GM19238 (cell line): ENCODE measurements around the gene CAPZA1.
A peak's percentile ranks its signal among the peaks of the same experiment; 100 is the strongest.

Experiments used
- DNase-seq: peaks from one replicate; pipeline ENCODE4 v3.0.0; 2011; ENCODE audit warnings: low spot score; ENCODE audit not compliant: insufficient read length

Gene CAPZA1

GRCh38 chr1:112700290-112701226 is 80.9 kb downstream of the CAPZA1 start:
- peak; percentile 66 for DNase-seq

- no peak for DNase-seq
These were observed 81.8 kb downstream of the CAPZA1 start for GRCh38 chr1:112701227-112702066.

GRCh38 chr1:112702067-112702395 is 82.4 kb downstream of the CAPZA1 start:
- DNase-seq = no peak

GRCh38 chr1:112702420-112703261 is 83.0 kb downstream of the CAPZA1 start:
- DNase-seq = no peak

GRCh38 chr1:112703706-112704105 is 84.1 kb downstream of the CAPZA1 start:
- no peak for DNase-seq

GRCh38 chr1:112704391-112704933 is 84.8 kb downstream of the CAPZA1 start:
- DNase-seq = no peak

- peak; percentile 94 for DNase-seq
These were observed 85.4 kb downstream of the CAPZA1 start for GRCh38 chr1:112704934-112705627.

- DNase-seq = peak; percentile 88
These were observed 87.0 kb downstream of the CAPZA1 start, which contains the start of gene RHOC for GRCh38 chr1:112706505-112707220. RHOC (minus strand) TSS chr1:112707127; CDS start chr1:112703799, 3,328 bp downstream.

- peak; percentile 85 for DNase-seq
These were observed 87.8 kb downstream of the CAPZA1 start for GRCh38 chr1:112707221-112708001.

- no peak for DNase-seq
These were observed 88.4 kb downstream of the CAPZA1 start for GRCh38 chr1:112708002-112708448.

- no peak for DNase-seq
These were observed 88.9 kb downstream of the CAPZA1 start for GRCh38 chr1:112708489-112708888.

GRCh38 chr1:112710159-112710558 is 90.5 kb downstream of the CAPZA1 start:
- no peak for DNase-seq

- DNase-seq = no peak
These were observed 91.0 kb downstream of the CAPZA1 start for GRCh38 chr1:112710586-112710985.

GRCh38 chr1:112711041-112711440 is 91.4 kb downstream of the CAPZA1 start:
- DNase-seq = no peak

- no peak for DNase-seq
These were observed 92.0 kb downstream of the CAPZA1 start for GRCh38 chr1:112711670-112712069.

GRCh38 chr1:112712191-112712590 is 92.6 kb downstream of the CAPZA1 start:
- DNase-seq = no peak

GRCh38 chr1:112712701-112713128 is 93.1 kb downstream of the CAPZA1 start:
- DNase-seq = no peak

- DNase-seq = peak; percentile 62
These were observed 94.1 kb downstream of the CAPZA1 start for GRCh38 chr1:112713466-112714312.
